Measurements from ENCODE around the gene SLAMF8. TPM values are rescaled to one million over a fixed set of nuclear protein-coding genes. Genes with fewer than 3 reads are reported as not detected.

Gene SLAMF8
- total RNA-seq, 1 experiment from 2014 or later, result not detected

- TF ChIP-seq, protein P1, sequence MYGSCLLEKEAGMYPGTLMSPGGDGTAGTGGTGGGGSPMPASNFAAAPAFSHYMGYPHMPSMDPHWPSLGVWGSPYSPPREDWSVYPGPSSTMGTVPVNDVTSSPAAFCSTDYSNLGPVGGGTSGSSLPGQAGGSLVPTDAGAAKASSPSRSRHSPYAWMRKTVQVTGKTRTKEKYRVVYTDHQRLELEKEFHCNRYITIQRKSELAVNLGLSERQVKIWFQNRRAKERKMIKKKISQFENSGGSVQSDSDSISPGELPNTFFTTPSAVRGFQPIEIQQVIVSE (CRISPR knock-in tag; IDR thresholded peaks at IDR 0.05; ENCODE audit: borderline replicate concordance), result no peak
- TF ChIP-seq ZNF532 (CRISPR knock-in tag; IDR thresholded peaks at IDR 0.05; ENCODE audit: borderline replicate concordance) (no peak), ATF2 (CRISPR knock-in tag; IDR thresholded peaks at IDR 0.05; ENCODE audit: borderline replicate concordance, low read depth) (no peak), ZNF232 (CRISPR knock-in tag; IDR thresholded peaks at IDR 0.05) (no peak), RORB (CRISPR knock-in tag; IDR thresholded peaks at IDR 0.05) (no peak), NFYB (CRISPR knock-in tag; conservative IDR thresholded peaks at IDR 0.05; ENCODE audit: low read depth) (no peak), ZNF138 (CRISPR knock-in tag; conservative IDR thresholded peaks at IDR 0.05) (no peak), ZBTB21 (CRISPR knock-in tag; IDR thresholded peaks at IDR 0.05; ENCODE audit: borderline replicate concordance) (no peak), AFF4 (CRISPR knock-in tag; IDR thresholded peaks at IDR 0.05; ENCODE audit: borderline replicate concordance) (no peak)
- TF ChIP-seq, protein P2, sequence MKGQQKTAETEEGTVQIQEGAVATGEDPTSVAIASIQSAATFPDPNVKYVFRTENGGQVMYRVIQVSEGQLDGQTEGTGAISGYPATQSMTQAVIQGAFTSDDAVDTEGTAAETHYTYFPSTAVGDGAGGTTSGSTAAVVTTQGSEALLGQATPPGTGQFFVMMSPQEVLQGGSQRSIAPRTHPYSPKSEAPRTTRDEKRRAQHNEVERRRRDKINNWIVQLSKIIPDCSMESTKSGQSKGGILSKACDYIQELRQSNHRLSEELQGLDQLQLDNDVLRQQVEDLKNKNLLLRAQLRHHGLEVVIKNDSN (CRISPR knock-in tag; IDR thresholded peaks at IDR 0.05), result no peak
Measured at GRCh38 chr1:159839116-159839849, 12.6 kb downstream of the SLAMF8 start (continued).

DNA sequence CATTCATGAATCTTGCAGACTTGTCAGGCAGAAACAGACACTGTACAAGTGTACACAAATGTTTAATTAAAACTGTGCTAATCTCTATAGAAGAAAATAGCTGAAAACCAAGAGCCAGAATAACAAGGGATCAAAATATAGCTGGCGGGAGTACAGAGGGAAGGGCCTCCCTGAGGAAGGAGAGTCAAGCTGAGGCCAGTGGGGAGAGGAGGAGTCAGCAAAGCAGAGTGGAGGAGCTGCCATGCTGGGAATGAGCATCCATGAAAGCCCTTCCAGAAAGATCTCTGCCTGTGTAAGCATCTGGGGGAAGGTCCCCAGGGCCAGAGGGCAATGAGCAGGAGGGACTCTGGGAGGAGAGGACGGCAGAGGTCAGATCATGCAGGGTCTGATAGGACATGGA, 15.1 kb downstream of the SLAMF8 start:
- Mint-ChIP-seq H3K36me3 (no peaks in the 10 kb centered on the region), H3K4me1 (peaks cover 6% of the 10 kb centered on the region), H3K27ac (no peak overlapping the region), H3K4me3 (no peak overlapping the region), H3K27me3 (ENCODE audit: low read depth) (peaks cover 2% of the 10 kb centered on the region; the same call in 1 of the 2 replicates), H3K9me3 (no peaks in the 10 kb centered on the region)
- CTCF ChIA-PET, result interaction anchor here (1.0 to 3.7 kb wide), 7 partner anchors 12 to 237 kb away, joined by 3 to 19 read pairs (median 6); no protein-coding TSS in a partner anchor
- POLR2A ChIA-PET, result interaction anchor here (0.6 kb wide), 1 partner anchor 12 kb away, joined by 6 read pairs; no protein-coding TSS in a partner anchor
- ATAC-seq (no peak), DNase-seq (ENCODE audit: low spot score) (no peak)
- TF ChIP-seq HMGA2 (CRISPR knock-in tag; IDR thresholded peaks at IDR 0.05) (no peak), ZBTB21 (CRISPR knock-in tag; IDR thresholded peaks at IDR 0.05; ENCODE audit: borderline replicate concordance) (no peak), ESRRA (CRISPR knock-in tag; IDR thresholded peaks at IDR 0.05; ENCODE audit: borderline replicate concordance) (no peak), STAT6 (CRISPR knock-in tag; conservative IDR thresholded peaks at IDR 0.05; ENCODE audit: low read depth) (no peak), NFATC4 (CRISPR knock-in tag; IDR thresholded peaks at IDR 0.05) (no peak), SMAD4 (CRISPR knock-in tag; IDR thresholded peaks at IDR 0.05) (no peak), CREB1 (CRISPR knock-in tag; IDR thresholded peaks at IDR 0.05) (no peak), MAX (CRISPR knock-in tag; IDR thresholded peaks at IDR 0.05) (no peak)
- TF ChIP-seq, protein P1 (CRISPR knock-in tag; IDR thresholded peaks at IDR 0.05; ENCODE audit: borderline replicate concordance), result no peak
- TF ChIP-seq, protein P3, sequence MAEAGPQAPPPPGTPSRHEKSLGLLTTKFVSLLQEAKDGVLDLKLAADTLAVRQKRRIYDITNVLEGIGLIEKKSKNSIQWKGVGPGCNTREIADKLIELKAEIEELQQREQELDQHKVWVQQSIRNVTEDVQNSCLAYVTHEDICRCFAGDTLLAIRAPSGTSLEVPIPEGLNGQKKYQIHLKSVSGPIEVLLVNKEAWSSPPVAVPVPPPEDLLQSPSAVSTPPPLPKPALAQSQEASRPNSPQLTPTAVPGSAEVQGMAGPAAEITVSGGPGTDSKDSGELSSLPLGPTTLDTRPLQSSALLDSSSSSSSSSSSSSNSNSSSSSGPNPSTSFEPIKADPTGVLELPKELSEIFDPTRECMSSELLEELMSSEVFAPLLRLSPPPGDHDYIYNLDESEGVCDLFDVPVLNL (CRISPR knock-in tag; IDR thresholded peaks at IDR 0.05; ENCODE audit: borderline replicate concordance, low read depth), result no peak
